Measurements from ENCODE around the gene SGMS2. TPM values are rescaled to one million over a fixed set of nuclear protein-coding genes. Genes with fewer than 3 reads are reported as not detected.

The SGMS2 gene
- total and polyA plus RNA-seq, 9 of the 15 experiments (the other 6 are each of a cell fraction or from before 2014, with no cell fraction given) = 0.07 to 0.25 (median 0.11) TPM; not detected in 5

GRCh38 chr4:107894138-107894603, 69.4 kb downstream of the SGMS2 start:
- H3K9me3 ChIP-seq (replicated peaks; ENCODE audit: control insufficient read depth, insufficient read depth, low read depth, low read length) = no peaks in the 10 kb centered on the region
- in situ Hi-C loops (cut with MboI) (no loop called here), intact Hi-C loops (cut with micrococcal nuclease) (no loop called here)
- no peaks in the 10 kb centered on the region for H3K4me1 ChIP-seq (replicated peaks in 1 of 2; ENCODE audit: control insufficient read depth in 2 of 2, insufficient read depth in 2 of 2, low read length in 2 of 2)
- no peaks in the 10 kb centered on the region for H3K79me2 ChIP-seq (ENCODE audit: control insufficient read depth, insufficient read depth, low read length)
- no peak for ATAC-seq
- H3K4me3 ChIP-seq = no peak overlapping the region
- H3K9ac ChIP-seq (ENCODE audit: insufficient read depth in 1 of 2, low read depth in 2 of 2, low read length in 2 of 2) = no peak overlapping the region
- no peaks in the 10 kb centered on the region for H3K9me1 ChIP-seq (ENCODE audit: control insufficient read depth, insufficient read depth, low read length)
- FAIRE-seq = no peak
- no peaks in the 10 kb centered on the region for H3K27me3 ChIP-seq (ENCODE audit: control insufficient read depth in 2 of 2, insufficient read depth in 2 of 2, low read length in 2 of 2)
- H3K27ac ChIP-seq (ENCODE audit: extremely low read depth, low read depth, low read length) = no peak overlapping the region
- ChIA-PET CTCF (ENCODE audit: low intra/inter-chr PET ratio) (no interaction called here), POLR2A (interaction anchor here (1.1 kb wide), 1 partner anchor 13 kb away, joined by 3 read pairs; no protein-coding TSS in a partner anchor)
- 3% methylated on average over 6 of the region's 6 CpGs for WGBS (ENCODE audit: insufficient coverage, low coverage, missing lambda C conversion rate)
- H4K20me1 ChIP-seq (replicated peaks; ENCODE audit: control insufficient read depth, insufficient read depth, low read length) = no peaks in the 10 kb centered on the region
- no peak for DNase-seq (ENCODE audit: extremely low read depth in 1 of 4, low spot score in 3 of 4)
- no peak overlapping the region for H2AFZ ChIP-seq (ENCODE audit: low read depth, low read length)
- H3K36me3 ChIP-seq (ENCODE audit: control insufficient read depth, insufficient read depth, low read length) = no peaks in the 10 kb centered on the region
- no peak for TF ChIP-seq TEAD1 (CRISPR knock-in tag; IDR thresholded peaks at IDR 0.05)
- BruUV-seq (replicated peaks) = no TSS peak
- H3K4me2 ChIP-seq (ENCODE audit: insufficient read depth, low read length) = no peak overlapping the region

DNA sequence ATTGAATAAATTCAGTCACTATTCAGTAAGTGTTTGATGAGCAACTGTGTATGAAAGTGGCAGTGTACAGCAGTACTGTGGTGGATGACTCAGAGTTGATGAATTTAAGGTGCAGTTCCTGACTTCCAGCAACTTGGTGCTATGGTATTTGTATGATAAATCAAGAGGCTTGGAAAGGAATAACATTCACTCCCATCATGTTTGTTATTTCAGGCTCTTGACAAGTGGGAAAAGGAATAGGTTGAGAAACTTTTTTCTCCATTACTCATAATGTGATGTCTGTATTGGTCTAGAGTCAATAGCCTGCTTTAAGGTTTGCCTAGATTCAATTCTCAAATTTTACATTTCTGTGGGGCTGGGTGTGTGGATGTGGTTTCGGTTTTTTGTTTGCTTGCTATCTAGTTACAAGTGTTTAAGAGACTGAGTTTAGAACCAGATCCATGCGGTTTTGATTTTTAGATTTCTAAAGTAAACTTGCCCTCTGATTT, 71.5 kb downstream of the SGMS2 start:
- DNase-seq (ENCODE audit: extremely low read depth in 1 of 4, low spot score in 3 of 4) = no peak
- TF ChIP-seq TCF15 (CRISPR knock-in tag; IDR thresholded peaks at IDR 0.05) (no peak), ADNP (tag; IDR thresholded peaks at IDR 0.05) (no peak), NEUROD1 (IDR thresholded peaks at IDR 0.05; ENCODE audit: borderline replicate concordance, low read depth, low read length, partially characterized antibody) (no peak), HMBOX1 (IDR thresholded peaks at IDR 0.05) (no peak), SMARCC2 (IDR thresholded peaks at IDR 0.05; ENCODE audit: low read depth) (no peak), ZNF280B (CRISPR knock-in tag; IDR thresholded peaks at IDR 0.05) (no peak), NR4A1 (CRISPR knock-in tag; IDR thresholded peaks at IDR 0.05) (no peak), NR4A1 (tag; IDR thresholded peaks at IDR 0.05) (no peak)
- TF ChIP-seq, protein P1, sequence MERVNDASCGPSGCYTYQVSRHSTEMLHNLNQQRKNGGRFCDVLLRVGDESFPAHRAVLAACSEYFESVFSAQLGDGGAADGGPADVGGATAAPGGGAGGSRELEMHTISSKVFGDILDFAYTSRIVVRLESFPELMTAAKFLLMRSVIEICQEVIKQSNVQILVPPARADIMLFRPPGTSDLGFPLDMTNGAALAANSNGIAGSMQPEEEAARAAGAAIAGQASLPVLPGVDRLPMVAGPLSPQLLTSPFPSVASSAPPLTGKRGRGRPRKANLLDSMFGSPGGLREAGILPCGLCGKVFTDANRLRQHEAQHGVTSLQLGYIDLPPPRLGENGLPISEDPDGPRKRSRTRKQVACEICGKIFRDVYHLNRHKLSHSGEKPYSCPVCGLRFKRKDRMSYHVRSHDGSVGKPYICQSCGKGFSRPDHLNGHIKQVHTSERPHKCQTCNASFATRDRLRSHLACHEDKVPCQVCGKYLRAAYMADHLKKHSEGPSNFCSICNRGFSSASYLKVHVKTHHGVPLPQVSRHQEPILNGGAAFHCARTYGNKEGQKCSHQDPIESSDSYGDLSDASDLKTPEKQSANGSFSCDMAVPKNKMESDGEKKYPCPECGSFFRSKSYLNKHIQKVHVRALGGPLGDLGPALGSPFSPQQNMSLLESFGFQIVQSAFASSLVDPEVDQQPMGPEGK (CRISPR knock-in tag; IDR thresholded peaks at IDR 0.05; ENCODE audit: borderline replicate concordance) = no peak

More for the DNA sequence above, 71.5 kb downstream of the SGMS2 start:
- no peaks in the 10 kb centered on the region for H4K20me1 ChIP-seq (replicated peaks; ENCODE audit: control insufficient read depth, insufficient read depth, low read length)
- H3K4me2 ChIP-seq (ENCODE audit: insufficient read depth, low read length) = no peak overlapping the region
- POLR2A ChIA-PET = no interaction called here
- H3K9ac ChIP-seq (ENCODE audit: insufficient read depth in 1 of 2, low read depth in 2 of 2, low read length in 2 of 2) = no peak overlapping the region
- in situ Hi-C loops (cut with MboI) = no loop called here
- BruUV-seq (replicated peaks) = no TSS peak
- no peaks in the 10 kb centered on the region for H3K4me1 ChIP-seq (replicated peaks in 1 of 2; ENCODE audit: control insufficient read depth in 2 of 2, insufficient read depth in 2 of 2, low read length in 2 of 2)
- CTCF ChIA-PET (ENCODE audit: low intra/inter-chr PET ratio) = no interaction called here
- H3K27ac ChIP-seq (ENCODE audit: extremely low read depth, low read depth, low read length) = no peak overlapping the region
- no peak overlapping the region for H3K4me3 ChIP-seq
- no peaks in the 10 kb centered on the region for H3K36me3 ChIP-seq (ENCODE audit: control insufficient read depth, insufficient read depth, low read length)
- H3K27me3 ChIP-seq (ENCODE audit: control insufficient read depth in 2 of 2, insufficient read depth in 2 of 2, low read length in 2 of 2) = no peaks in the 10 kb centered on the region
- no peak overlapping the region for H2AFZ ChIP-seq (ENCODE audit: low read depth, low read length)
- 0% methylated on average over 2 of the region's 2 CpGs for WGBS (ENCODE audit: insufficient coverage, low coverage, missing lambda C conversion rate)
- intact Hi-C loops (cut with micrococcal nuclease) = no loop called here
- H3K79me2 ChIP-seq (ENCODE audit: control insufficient read depth, insufficient read depth, low read length) = no peaks in the 10 kb centered on the region
- no peak for FAIRE-seq
- H3K9me3 ChIP-seq (replicated peaks; ENCODE audit: control insufficient read depth, insufficient read depth, low read depth, low read length) = no peaks in the 10 kb centered on the region
- H3K9me1 ChIP-seq (ENCODE audit: control insufficient read depth, insufficient read depth, low read length) = no peaks in the 10 kb centered on the region
- no peak for ATAC-seq
